OCI-LY1 (cell line): Measurements from ENCODE around the gene TERT.
"Not testable (repeated sequence)": the region's sequence is repeated elsewhere in the genome, so short reads cannot be mapped to it uniquely, and the experiment has no call there.

ENCODE experiments used
- H2AFZ ChIP-seq: fragments of 200-600 bp; sonication (generic), shearing (Covaris generic); 2 replicates; pipeline ENCODE4 v1.6.0; 2014; ENCODE audit warnings: antibody characterized with exemption, mild to moderate bottlenecking, low read length
- H3F3A ChIP-seq: fragments of 200-600 bp; sonication (generic), shearing (Covaris generic); 2 replicates; pipeline ENCODE4 v1.6.0; 2014; ENCODE audit warnings: mild to moderate bottlenecking, antibody characterized with exemption, low read length, moderate library complexity; ENCODE audit not compliant: insufficient read depth
- H3K27ac ChIP-seq: fragments of 200-600 bp; sonication (generic); 2 replicates; pipeline ENCODE4 v1.5.1; 2014; ENCODE audit warnings: low read length, mixed run types, mild to moderate bottlenecking, low read depth; ENCODE audit not compliant: poor library complexity, severe bottlenecking
- H3K27me3 ChIP-seq: fragments of 200-600 bp; sonication (generic); 2 replicates; pipeline ENCODE4 v1.6.0; 2014; ENCODE audit warnings: antibody characterized with exemption, mild to moderate bottlenecking, low read length, moderate library complexity; ENCODE audit not compliant: insufficient read depth
- H3K36me3 ChIP-seq: fragments of 200-600 bp; sonication (generic); 2 replicates; pipeline ENCODE4 v1.6.1; 2014; ENCODE audit warnings: mild to moderate bottlenecking, antibody characterized with exemption, low read length, moderate library complexity, mixed read lengths; ENCODE audit not compliant: insufficient read depth
- H3K4me1 ChIP-seq: fragments of 200-600 bp; sonication (generic); 2 replicates; pipeline ENCODE4 v1.5.1; 2014; ENCODE audit warnings: mild to moderate bottlenecking, low read length, moderate library complexity; ENCODE audit not compliant: insufficient read depth, severe bottlenecking
- H3K4me2 ChIP-seq: fragments of 200-600 bp; sonication (generic), shearing (Covaris generic); 2 replicates; pipeline ENCODE4 v1.6.1; 2014; ENCODE audit warnings: low read length
- H3K4me3 ChIP-seq: fragments of 200-600 bp; sonication (generic); 2 replicates; pipeline ENCODE4 v1.5.1; 2014; ENCODE audit warnings: low read length, low read depth, mild to moderate bottlenecking, mixed read lengths; ENCODE audit not compliant: poor library complexity, severe bottlenecking
- H3K79me2 ChIP-seq: fragments of 200-600 bp; shearing (Covaris generic); 2 replicates; pipeline ENCODE4 v1.6.1; 2016; ENCODE audit warnings: mixed run types, low read length, mixed read lengths; ENCODE audit not compliant: insufficient read depth
- H3K9ac ChIP-seq: fragments of 200-600 bp; sonication (generic), shearing (Covaris generic); 2 replicates; pipeline ENCODE4 v1.6.1; 2014; ENCODE audit warnings: mild to moderate bottlenecking, low read length, mixed read lengths
- H3K9me2 ChIP-seq: fragments of 200-600 bp; sonication (generic), shearing (Covaris generic); 2 replicates; pipeline ENCODE4 v1.6.1; 2014; ENCODE audit warnings: low read depth, mild to moderate bottlenecking, low read length, mixed read lengths
- H3K9me3 ChIP-seq: fragments of 200-600 bp; shearing (Covaris generic); 2 replicates; pipeline ENCODE4 v1.6.1; 2014; ENCODE audit warnings: low read length, mixed read lengths
- H4K20me1 ChIP-seq: fragments of 200-600 bp; sonication (generic), shearing (Covaris generic); 2 replicates; pipeline ENCODE4 v1.6.0; 2016; ENCODE audit warnings: mild to moderate bottlenecking, low read length; ENCODE audit not compliant: insufficient read depth
- CTCF ChIP-seq: fragments of 200-600 bp; sonication (generic), shearing (Covaris generic); IDR thresholded peaks from 2 replicates; pipeline ENCODE4 v1.5.1; 2017; ENCODE audit warnings: mild to moderate bottlenecking, antibody characterized with exemption, low read length, moderate library complexity, mixed read lengths
- EZH2 ChIP-seq: fragments of 200-600 bp; sonication (generic), shearing (Covaris generic); IDR thresholded peaks from 2 replicates; pipeline ENCODE4 v1.8.0; 2017; ENCODE audit warnings: borderline replicate concordance, mixed run types, mild to moderate bottlenecking, antibody characterized with exemption, low read length, moderate library complexity, mixed read lengths

Gene TERT

GRCh38 chr5:1270426-1270825 is 24.4 kb downstream of the TERT start:
- no peaks in the 10 kb centered on the region for H4K20me1 ChIP-seq
- H3K9ac ChIP-seq, result no peak overlapping the region
- H3K36me3 ChIP-seq, result peaks cover 68% of the 10 kb centered on the region
- H3F3A ChIP-seq, result no peaks in the 10 kb centered on the region
- H3K4me3 ChIP-seq, result no peak overlapping the region
- TF ChIP-seq CTCF, result no peak
- H3K4me1 ChIP-seq, result no peaks in the 10 kb centered on the region
- H3K9me3 ChIP-seq, result no peaks in the 10 kb centered on the region
- H2AFZ ChIP-seq, result no peak overlapping the region
- H3K9me2 ChIP-seq, result no peaks in the 10 kb centered on the region
- H3K79me2 ChIP-seq, result no peaks in the 10 kb centered on the region
- no peak overlapping the region for H3K27ac ChIP-seq
- H3K4me2 ChIP-seq, result no peak overlapping the region
- no peaks in the 10 kb centered on the region for H3K27me3 ChIP-seq

GRCh38 chr5:1268666-1269065 is 26.2 kb downstream of the TERT start:
- Histone ChIP-seq H3K4me3 (no peak overlapping the region), H3K4me2 (no peak overlapping the region), H3K27ac (no peak overlapping the region), H3F3A (no peaks in the 10 kb centered on the region), H3K9me2 (no peaks in the 10 kb centered on the region), H3K79me2 (no peaks in the 10 kb centered on the region), H3K9ac (no peak overlapping the region), H2AFZ (no peak overlapping the region), H3K4me1 (no peaks in the 10 kb centered on the region), H3K9me3 (no peaks in the 10 kb centered on the region), H3K27me3 (no peaks in the 10 kb centered on the region), H3K36me3 (peaks cover 60% of the 10 kb centered on the region), H4K20me1 (no peaks in the 10 kb centered on the region)
- TF ChIP-seq CTCF (no peak), EZH2 (no peak)

- H3K4me3 ChIP-seq, result no peak overlapping the region
- H4K20me1 ChIP-seq, result no peaks in the 10 kb centered on the region
- no peaks in the 10 kb centered on the region for H3K27me3 ChIP-seq
- no peak overlapping the region for H3K4me2 ChIP-seq
- no peak overlapping the region for H2AFZ ChIP-seq
- no peak overlapping the region for H3K9ac ChIP-seq
- H3K9me3 ChIP-seq, result no peaks in the 10 kb centered on the region
- H3K4me1 ChIP-seq, result no peaks in the 10 kb centered on the region
- no peak overlapping the region for H3K27ac ChIP-seq
- H3K79me2 ChIP-seq, result no peaks in the 10 kb centered on the region
- no peaks in the 10 kb centered on the region for H3F3A ChIP-seq
- peaks cover 60% of the 10 kb centered on the region for H3K36me3 ChIP-seq
- H3K9me2 ChIP-seq, result no peaks in the 10 kb centered on the region
- no peak for TF ChIP-seq CTCF
Observed at GRCh38 chr5:1268056-1268455, 26.8 kb downstream of the TERT start.

- not testable (repeated sequence) for H3K4me3 ChIP-seq, H3K79me2 ChIP-seq, H3K4me1 ChIP-seq, H3K27me3 ChIP-seq, H4K20me1 ChIP-seq, H3K4me2 ChIP-seq, H3K9ac ChIP-seq, H3K9me3 ChIP-seq, H3F3A ChIP-seq, H3K9me2 ChIP-seq, H2AFZ ChIP-seq, H3K27ac ChIP-seq
- H3K36me3 ChIP-seq, result peaks cover 66% of the 10 kb centered on the region
Observed at GRCh38 chr5:1267464-1267863, 27.4 kb downstream of the TERT start.
